ENCODE data around the gene NFASC. TPM values are rescaled to one million over a fixed set of nuclear protein-coding genes. Genes with fewer than 3 reads are reported as not detected.

The NFASC gene
- total RNA-seq, 4 donors from 2014 or later = 0.68 to 2.8 (median 1.7) TPM

DNA sequence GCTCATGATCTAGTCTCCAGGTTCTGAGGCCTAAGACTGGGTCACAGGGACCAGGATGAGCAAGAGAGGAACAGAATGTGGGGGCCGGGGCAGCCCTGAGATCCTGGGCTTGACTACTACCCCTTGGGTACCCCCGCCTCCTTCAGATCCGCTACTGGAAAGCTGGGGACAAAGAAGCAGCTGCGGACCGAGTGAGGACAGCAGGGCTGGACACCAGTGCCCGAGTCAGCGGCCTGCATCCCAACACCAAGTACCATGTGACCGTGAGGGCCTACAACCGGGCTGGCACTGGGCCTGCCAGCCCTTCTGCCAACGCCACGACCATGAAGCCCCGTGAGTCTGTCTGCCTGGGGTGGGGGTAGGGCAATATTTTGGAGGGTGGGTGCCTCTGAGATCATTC is 201.1 kb downstream of the NFASC start:
- TF ChIP-seq, protein P1, sequence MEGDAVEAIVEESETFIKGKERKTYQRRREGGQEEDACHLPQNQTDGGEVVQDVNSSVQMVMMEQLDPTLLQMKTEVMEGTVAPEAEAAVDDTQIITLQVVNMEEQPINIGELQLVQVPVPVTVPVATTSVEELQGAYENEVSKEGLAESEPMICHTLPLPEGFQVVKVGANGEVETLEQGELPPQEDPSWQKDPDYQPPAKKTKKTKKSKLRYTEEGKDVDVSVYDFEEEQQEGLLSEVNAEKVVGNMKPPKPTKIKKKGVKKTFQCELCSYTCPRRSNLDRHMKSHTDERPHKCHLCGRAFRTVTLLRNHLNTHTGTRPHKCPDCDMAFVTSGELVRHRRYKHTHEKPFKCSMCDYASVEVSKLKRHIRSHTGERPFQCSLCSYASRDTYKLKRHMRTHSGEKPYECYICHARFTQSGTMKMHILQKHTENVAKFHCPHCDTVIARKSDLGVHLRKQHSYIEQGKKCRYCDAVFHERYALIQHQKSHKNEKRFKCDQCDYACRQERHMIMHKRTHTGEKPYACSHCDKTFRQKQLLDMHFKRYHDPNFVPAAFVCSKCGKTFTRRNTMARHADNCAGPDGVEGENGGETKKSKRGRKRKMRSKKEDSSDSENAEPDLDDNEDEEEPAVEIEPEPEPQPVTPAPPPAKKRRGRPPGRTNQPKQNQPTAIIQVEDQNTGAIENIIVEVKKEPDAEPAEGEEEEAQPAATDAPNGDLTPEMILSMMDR (IDR thresholded peaks at IDR 0.05; ENCODE audit: low read depth) = no peak

GRCh38 chr1:205072286-205072685 is 201.6 kb downstream of the NFASC start:
- TF ChIP-seq, protein P1 (IDR thresholded peaks at IDR 0.05; ENCODE audit: low read depth) = no peak

Other genes with a start within 250 kb of the NFASC start
- under 1 TPM in 2 of 4 donors, not detected in 2; 0.17 to 0.38 TPM for gene LRRN2, start 185.1 kb upstream of the NFASC start, total RNA-seq
- under 1 TPM in 1 of 4 donors, not detected in 3; 0.19 TPM for gene CNTN2, start 172.3 kb downstream of the NFASC start, total RNA-seq
- 1 to 10 TPM; 2.4 to 3.1 (median 2.8) TPM for gene TMEM81, start 213.6 kb downstream of the NFASC start, total RNA-seq